GM19351 (cell line): ENCODE results near the gene RANGAP1.

Experiments
- ATAC-seq: cut with Tn5 transposase; IDR thresholded peaks from one replicate; pipeline ENCODE4 v1.9.1; 2021; ENCODE audit warnings: mild to moderate bottlenecking, moderate library complexity; ENCODE audit not compliant: unreplicated experiment

RANGAP1 gene, protein sequence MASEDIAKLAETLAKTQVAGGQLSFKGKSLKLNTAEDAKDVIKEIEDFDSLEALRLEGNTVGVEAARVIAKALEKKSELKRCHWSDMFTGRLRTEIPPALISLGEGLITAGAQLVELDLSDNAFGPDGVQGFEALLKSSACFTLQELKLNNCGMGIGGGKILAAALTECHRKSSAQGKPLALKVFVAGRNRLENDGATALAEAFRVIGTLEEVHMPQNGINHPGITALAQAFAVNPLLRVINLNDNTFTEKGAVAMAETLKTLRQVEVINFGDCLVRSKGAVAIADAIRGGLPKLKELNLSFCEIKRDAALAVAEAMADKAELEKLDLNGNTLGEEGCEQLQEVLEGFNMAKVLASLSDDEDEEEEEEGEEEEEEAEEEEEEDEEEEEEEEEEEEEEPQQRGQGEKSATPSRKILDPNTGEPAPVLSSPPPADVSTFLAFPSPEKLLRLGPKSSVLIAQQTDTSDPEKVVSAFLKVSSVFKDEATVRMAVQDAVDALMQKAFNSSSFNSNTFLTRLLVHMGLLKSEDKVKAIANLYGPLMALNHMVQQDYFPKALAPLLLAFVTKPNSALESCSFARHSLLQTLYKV

DNA sequence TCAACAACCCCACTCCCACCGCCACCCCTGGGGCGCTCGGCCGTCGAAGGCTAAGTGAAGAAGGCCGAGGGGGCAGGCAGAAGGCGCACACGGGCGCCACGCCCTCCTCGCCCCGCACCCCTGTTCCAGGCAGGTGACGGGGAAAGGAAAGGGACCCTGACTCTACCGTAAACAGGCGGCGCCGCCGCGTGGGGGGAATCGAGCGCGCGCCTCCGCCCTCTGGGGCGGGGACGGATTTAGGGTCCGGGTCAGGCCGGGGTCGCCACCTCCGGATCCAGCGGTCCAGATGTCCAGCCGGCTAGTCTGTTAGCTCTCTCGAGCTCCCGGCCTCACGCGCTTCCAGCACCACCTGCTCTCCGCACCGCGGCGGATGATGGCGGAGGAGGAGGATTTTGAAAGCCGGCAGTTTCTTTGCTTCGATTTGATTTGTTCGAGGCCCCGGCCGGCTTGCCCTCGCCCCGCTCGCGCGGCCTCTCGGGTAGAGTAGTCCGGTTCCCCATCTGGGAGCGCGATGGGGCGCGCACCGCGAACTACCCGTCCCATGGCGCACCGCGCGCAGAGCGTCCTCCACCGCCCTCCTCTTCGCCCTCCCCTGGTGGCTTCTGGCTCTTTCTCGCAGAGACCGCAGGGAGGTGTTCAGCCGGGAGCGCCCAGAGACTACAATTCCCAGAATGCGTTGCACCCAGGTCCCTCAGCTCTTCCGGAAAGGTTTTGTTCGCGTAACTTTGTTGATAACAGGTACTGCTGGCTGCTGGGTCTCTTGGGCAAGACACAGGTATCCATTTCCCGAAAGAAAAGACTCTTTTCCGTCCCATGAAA, at the start of gene RANGAP1:
TSS of gene RANGAP1 (minus strand) at position 368 of the 819 bp plus-strand sequence. CDS start 5,143 bp downstream, outside the sequence.
- ATAC-seq = peak; percentile 92

DNA sequence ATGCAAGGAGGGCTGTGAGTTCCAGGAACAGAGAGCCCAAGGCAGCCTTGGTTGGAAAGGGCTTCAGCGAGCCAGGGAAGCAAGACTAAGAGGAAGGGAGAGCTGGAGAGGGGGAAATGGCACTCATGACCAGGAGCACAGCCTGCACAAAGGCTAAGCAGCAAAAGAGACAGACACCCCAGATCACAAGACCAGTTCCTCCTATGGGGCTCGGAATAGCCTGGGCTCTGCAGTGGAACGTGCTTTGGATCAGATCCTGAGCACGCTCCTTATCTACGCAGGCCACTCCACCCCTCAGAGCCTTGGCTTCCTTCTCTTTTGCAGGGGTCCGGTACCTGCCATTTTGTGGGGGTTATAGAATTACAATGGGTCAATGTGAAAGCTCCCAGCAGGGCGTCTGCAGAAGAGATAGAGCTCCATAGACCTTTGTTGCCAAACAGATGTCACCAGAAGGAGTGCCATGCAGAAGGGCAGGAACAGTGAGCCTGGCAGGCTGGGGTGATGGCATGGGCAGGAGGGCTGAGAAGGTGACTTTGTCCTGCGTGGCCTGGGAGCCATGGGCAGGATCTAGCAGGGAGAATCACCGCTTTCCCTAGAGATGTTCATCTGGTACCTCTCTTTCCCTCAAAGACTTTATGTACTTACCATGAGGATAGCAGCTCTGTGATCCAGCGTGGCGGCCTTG, 49.1 kb upstream of the RANGAP1 start:
- no peak for ATAC-seq

DNA sequence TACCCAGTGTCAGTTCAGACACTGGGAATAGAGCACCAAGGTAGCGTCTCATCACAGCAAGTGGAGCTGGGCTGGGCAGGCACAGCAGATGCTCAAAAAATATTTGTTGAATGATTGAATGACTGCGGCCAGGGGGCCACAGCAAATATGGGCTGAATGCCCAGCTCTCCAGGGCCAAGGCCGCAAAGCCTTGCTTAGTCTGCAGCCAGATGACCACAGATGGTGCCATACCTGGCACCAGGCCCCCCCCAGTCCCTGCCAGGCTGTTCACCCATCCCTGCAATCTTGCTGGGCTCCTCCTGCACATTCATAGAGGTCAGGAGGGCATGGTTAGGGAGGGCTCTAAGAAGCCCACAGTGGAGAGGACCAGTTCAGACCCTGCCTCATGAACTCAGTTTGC, 48.2 kb upstream of the RANGAP1 start:
- no peak for ATAC-seq

DNA sequence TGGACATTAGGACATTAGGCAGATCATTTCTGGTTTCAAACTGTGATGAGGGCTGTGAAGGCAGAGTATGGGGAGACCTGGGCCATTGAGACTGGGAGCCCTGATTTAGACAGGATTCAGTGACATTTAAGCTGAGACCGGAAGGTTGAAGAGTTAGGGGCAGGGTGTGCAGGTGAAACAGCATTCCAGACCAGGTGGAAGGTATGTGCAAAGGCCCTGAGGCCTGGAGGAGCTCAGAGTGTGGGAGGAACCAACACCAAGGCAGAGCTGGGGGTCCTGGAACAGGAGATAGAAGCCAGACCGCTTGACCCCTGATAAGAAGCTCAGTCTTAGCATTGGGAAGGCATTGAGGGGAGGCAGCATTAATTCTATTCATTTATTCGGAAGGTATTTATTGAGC, 47.8 kb upstream of the RANGAP1 start:
- ATAC-seq = no peak

DNA sequence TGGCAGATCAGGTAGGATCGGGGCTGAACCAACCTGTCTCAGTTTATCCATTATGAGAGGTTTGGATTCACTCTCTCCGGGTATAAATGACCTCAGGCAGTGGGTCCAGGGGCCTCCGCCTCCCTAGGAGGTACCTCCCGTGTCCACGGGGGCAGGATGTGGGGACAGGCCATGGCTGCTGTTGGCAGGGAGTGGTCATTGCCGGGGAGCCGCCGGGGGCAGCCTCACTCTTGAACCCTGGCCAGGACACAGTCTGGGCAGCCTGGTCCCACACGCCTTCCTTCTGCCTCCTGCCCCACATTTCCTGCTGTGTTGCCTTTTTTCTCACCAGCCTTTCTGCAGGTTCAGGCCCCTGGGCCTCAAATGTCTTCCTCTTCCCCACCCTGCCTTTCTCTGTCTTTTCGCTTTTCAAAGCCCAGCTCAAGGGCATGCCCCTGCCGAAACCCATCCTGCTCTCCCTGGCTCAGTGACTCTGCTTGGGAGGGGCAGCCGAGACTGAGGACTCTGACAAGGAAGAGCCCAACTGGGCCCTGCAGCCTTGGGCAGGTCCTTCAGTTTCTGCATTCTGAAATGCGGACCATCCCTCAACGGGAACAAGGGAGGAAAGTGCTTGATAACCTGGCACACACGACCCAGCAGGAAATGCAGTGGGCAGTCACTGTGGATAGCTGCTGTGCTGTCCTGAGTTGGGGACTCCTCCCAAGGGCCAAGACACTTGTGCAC, 46.4 kb upstream of the RANGAP1 start:
- no peak for ATAC-seq

DNA sequence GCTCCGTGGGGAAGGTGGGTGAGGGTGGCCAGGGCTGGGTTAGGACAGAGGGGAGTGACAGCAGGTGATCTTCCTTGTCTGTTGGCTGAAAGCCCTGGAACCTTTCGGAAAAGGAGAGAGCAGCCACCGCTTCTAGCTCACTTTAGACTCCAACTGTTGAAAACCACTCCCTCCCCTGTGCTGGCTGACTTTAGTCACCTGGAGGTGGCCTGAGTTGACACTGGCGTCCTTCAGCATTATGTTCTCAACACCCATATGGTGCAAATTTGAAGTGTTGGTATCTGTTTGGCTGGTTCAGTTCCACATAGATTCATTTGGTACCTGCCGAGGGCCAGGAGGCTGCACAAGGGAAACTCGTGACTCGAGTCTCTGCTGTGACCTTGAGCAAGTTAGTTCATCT, 44.2 kb upstream of the RANGAP1 start:
- no peak for ATAC-seq

DNA sequence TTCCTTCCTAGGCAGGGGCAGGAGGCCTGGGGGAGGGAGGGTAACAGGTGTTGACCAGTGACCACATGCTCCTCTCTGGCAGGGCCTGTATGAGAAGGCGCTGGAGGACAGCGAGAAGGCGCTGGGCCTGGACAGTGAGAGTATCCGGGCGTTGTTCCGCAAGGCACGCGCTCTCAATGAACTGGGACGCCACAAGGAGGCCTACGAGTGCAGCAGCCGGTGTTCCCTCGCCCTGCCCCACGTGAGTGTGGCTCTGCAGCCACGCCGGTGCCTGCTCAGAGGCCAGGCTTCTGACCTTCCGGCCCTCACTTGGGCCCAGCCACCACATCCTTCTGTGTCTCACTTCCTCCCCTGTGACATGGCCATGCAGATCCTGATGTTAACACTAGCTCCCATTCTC, 41.1 kb upstream of the RANGAP1 start:
- no peak for ATAC-seq

DNA sequence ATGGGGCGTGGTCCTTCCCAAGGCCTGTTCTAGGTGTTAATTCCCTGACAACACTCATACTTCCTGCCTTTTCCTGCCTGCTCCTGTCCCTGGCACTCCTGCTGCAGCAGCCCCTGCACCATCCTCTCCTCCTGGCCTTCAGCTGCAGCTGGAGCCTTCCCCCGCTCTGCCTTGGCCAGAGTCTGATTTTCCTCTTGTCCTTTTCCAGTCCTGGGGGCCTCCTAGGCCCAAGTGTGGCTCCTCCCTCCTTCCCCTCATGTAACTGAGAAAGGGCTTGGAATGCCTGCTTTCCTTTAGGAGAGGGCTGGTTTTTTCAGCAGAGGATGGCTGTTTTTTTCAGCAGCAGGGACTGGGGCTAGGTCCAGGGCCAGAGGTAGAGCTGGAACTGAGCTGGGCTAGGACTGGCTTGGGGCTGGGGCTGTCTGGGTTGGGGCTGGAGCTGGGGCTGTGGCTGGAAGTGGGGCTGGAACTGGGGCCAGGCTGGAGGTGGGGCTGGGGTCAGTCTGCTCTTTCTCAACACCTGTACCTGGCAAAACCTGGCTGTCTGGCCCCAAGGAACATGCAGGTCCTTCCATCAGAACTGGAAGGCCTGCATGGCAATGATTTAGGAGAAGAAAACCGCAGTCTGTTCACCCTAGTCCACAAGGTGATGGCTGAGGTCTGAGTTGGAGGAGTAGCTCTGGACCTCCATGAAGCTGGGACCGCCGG, 39.0 kb upstream of the RANGAP1 start:
- ATAC-seq = no peak

DNA sequence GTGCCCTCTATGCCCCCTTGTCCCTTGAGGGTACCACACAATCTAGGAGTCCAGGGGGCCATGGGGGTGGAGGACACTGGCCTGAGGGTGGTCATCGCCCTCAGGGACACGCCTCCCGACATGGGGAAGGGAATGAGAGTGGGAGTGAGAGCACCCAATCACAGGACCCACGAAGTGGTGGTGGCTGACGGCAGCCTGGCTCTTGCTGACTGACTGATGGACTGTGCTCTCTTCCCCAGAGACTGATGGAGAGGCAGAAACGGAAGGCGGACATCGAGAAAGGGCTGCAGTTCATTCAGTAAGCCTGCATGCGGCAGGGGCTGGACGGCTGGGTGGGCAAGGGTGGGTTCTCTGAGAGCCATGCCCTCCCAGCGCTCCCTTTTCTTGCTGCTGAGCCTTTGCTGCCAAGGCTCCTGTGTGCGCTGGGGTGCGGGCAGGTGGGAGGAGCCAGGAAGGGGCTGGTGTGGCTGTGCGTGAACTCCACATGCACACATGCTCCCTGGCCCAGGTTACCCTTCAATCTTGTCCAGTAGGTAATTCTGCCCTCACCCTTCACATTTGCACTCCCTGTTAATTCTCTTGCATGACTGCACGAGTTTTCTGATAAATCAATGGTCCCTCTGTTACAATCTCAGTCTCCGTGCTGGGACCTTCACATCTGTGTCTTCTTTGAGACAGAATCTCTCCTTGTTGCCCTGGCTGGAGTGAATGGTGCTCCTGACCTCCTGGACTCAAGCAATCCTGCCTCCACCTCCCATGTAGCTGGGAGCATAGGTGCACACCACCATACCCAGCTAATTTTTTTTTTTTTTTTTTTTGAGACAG, 34.6 kb upstream of the RANGAP1 start:
- no peak for ATAC-seq

DNA sequence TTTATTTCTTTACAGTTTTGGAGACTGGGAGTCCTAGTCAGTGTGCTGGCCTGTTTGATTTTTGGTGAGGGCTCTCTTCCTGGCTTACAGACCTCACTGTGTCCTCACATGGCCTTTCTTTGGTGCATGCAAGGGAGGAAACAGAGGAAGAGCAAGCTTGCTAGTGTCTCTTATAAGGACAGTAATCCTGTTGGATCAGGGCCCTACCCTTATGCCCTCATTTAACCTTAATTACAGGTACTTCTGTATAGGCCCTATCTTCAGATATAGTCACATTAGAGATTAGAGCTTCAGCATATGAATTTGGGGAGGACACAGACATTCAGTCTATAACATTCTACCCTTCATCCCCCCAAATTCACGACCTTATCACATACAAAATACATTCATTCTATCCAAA, 29.6 kb upstream of the RANGAP1 start:
- ATAC-seq = no peak

DNA sequence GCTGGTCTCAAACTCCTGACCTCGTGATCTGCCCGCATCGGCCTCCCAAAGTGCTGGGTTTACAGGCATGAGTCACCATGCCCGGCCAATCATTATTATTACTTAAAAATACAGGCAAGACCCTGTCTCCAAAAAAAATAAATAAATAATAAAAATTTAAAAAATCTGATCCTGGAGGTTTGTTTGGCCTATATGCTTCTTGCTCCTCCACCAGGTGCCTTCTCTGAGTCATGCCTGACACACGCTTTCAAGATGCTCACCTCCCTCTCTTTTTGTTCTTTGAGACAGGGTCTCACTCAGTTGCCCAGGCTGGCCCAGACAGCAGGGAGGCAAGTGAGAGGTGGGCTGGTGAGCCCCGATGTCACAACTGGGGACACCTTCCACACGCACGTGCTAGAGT, 28.8 kb upstream of the RANGAP1 start:
- ATAC-seq = no peak

DNA sequence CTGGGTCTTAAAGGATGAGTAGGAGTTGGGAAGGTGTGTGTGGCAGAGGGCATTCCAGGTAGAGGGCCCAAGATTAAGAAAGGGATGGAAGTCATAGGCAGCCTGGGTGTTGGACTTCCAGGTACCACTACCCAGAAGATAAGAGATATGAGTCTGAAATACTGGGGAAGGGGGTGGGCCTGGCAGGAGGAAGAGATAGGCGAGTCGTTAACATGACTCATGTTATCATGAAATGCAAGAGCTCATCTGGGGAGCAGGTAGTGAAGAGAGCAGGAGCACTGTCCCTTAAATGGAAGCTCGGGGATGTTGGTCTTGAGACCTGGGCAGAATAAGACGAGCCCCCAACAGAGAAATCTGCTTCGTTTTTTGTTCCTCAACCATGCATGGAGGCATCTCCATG, 25.5 kb upstream of the RANGAP1 start:
- no peak for ATAC-seq

DNA sequence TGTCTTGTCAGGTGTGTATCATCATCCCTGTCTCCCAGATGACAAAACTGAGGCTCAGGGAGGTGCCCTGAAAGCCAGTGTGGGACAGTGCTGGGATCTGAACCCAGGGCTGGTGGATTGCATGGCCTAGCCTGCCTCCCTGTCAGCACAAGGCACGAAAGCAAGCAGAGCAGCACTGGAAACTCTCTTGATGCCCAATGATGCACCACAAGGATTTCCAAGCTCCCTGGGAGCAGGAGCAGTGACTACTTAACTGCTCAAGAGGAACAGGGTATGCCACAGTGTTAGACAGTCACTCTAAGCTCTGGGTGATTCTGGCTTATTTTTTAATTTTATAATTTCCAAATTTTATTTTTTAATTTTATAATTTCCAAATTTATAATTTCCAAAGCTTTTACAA, 24.3 kb upstream of the RANGAP1 start:
- ATAC-seq = no peak

DNA sequence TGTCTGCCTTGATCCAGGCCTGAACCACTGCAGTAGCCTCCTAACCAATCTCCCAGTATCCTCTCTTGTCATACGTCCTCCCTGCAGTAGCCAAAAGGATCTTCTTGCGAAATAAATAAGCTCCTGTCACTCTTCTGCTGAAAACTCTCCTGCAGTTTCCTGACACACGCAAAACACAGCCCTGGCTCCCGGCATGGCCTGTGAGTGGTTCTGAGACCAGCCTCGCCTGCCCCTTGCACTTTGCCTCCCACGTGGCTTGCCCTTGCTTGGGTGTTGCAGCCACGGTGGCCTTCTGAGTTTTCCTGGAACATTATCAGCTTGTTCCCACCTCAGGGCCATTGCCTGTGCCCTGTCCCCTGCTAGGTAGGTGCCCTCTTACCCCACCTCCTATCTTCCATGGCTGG, 22.6 kb upstream of the RANGAP1 start:
- ATAC-seq = no peak

DNA sequence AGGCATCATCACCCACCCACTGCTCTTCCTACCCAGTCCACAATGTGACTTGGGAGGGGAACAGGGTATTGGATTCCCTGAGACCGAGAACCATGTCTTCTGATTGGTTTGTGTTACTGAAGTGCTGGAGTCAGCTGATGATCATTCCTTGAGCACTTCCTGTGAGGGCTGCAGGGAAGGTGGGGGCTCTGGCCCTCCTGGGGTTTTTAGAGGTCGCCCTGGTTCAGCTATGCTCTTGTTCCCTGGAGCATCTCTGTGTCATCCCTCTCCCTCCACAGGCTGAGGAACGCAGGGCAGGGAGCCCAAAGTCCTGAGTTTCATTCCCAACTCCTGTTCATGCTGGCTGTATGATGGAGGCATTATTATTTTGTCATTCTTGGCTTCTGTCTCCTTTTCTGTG, 22.1 kb upstream of the RANGAP1 start:
- ATAC-seq = no peak

DNA sequence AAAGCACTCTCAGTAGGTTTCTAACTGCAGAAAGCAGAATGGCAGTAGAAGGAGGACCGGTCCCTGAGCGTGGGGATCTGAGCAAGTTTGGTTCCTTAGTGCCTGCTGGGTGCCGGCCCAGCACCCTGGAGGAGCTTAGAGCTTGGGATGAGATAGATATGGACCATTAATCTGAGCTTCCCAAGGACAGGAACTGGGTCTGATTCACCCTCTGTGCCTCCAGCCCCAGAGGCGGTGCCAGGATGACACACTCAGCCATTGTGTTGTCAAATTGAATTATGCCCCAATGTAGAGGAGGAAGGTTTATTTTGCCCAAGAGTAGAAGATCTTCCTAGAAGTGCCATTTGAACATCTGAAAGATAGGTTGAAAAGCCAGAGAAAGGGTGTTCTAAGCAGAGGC, 19.7 kb upstream of the RANGAP1 start:
- no peak for ATAC-seq

DNA sequence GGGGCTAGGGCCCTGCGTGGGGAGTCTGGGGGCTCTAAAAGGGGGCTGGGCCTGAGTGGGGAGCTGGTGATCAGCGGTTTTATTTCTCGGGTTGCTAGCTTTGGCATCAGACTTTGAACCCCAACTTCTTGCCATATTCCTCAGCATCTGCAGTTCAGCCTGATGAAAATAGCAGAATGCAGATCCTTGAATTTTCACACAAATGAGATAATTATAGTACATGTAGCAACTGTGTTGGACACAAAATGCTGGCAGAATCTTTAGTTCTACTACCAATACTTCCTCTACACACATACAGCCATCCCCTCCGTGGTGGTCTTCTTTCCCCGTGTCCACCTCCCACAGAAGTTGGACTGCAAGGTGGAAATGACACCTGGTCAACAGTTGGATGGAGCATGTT, 16.8 kb upstream of the RANGAP1 start:
- no peak for ATAC-seq

DNA sequence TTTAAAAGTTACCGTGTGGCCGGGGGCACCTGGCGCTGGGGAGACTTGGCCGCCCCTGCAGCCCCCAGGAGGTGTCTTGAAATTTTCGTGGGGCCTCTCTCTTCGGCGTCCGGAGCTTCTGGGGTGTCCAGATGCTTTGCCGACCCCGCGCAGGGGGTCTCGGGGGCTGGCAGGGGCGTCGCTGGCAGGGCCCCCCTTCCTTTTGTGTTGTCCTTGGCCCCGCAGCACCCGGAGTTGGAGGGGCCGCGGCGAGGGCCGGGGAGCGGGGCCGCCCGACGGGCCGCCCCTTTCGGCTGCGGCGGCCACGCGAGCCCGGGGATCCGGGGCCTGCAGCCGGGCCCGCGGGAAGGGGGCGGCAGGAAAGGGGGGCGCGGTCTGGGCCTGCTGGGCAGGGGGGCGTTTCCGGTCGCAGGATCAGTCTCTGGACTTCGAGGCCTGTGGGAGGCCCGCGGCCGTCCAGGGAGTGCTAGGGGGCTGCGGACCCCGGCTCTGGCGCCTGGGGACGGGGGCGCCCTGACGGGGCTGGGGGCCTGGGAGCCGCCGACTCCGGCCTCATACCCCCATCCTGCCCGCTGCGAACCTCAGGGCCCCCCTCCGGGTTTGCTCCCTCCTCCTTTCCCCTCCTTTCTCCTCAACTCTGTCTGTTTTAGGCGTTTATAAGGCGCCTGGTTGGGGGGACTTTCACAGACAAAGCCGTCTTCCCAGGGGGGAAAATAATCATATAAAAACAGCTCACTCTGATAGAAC, 16.2 kb upstream of the RANGAP1 start:
- no peak for ATAC-seq
